ENCODE data around the gene ANAPC4.
A peak's percentile ranks its signal among the peaks of the same experiment; 100 is the strongest.

Gene ANAPC4

GRCh38 chr4:25437926-25438325 is 60.9 kb downstream of the ANAPC4 start:
- DNase-seq (ENCODE audit: low read depth), result no peak

- DNase-seq (ENCODE audit: low read depth), result peak; percentile 72
Measured at GRCh38 chr4:25439918-25440477, 62.9 kb downstream of the ANAPC4 start.

GRCh38 chr4:25440478-25441030 is 63.5 kb downstream of the ANAPC4 start:
- DNase-seq (ENCODE audit: low read depth), result peak; percentile 89

GRCh38 chr4:25441519-25442117 is 64.6 kb downstream of the ANAPC4 start:
- peak; percentile 62 for DNase-seq (ENCODE audit: low read depth)

GRCh38 chr4:25442863-25443307 is 65.8 kb downstream of the ANAPC4 start:
- DNase-seq (ENCODE audit: low read depth), result no peak

- DNase-seq (ENCODE audit: low read depth), result no peak
Measured at GRCh38 chr4:25443851-25444250, 66.8 kb downstream of the ANAPC4 start.

- DNase-seq (ENCODE audit: low read depth), result no peak
Measured at GRCh38 chr4:25446611-25447010, 69.5 kb downstream of the ANAPC4 start.

GRCh38 chr4:25448379-25449109 is 71.5 kb downstream of the ANAPC4 start:
- peak; percentile 21 for DNase-seq (ENCODE audit: low read depth)

- peak; percentile 12 for DNase-seq (ENCODE audit: low read depth)
Measured at GRCh38 chr4:25449270-25449669, 72.2 kb downstream of the ANAPC4 start.

GRCh38 chr4:25449688-25450087 is 72.6 kb downstream of the ANAPC4 start:
- no peak for DNase-seq (ENCODE audit: low read depth)

GRCh38 chr4:25450491-25450901 is 73.4 kb downstream of the ANAPC4 start:
- DNase-seq (ENCODE audit: low read depth), result no peak

- DNase-seq (ENCODE audit: low read depth), result no peak
Measured at GRCh38 chr4:25451676-25452075, 74.6 kb downstream of the ANAPC4 start.

GRCh38 chr4:25452081-25452480 is 75.0 kb downstream of the ANAPC4 start:
- DNase-seq (ENCODE audit: low read depth), result no peak

GRCh38 chr4:25454476-25454875 is 77.4 kb downstream of the ANAPC4 start:
- no peak for DNase-seq (ENCODE audit: low read depth)

GRCh38 chr4:25457053-25457715 is 80.1 kb downstream of the ANAPC4 start:
- DNase-seq (ENCODE audit: low read depth), result peak; percentile 88

- no peak for DNase-seq (ENCODE audit: low read depth)
Measured at GRCh38 chr4:25466966-25467697, 90.1 kb downstream of the ANAPC4 start.

- DNase-seq (ENCODE audit: low read depth), result no peak
Measured at GRCh38 chr4:25467843-25468242, 90.8 kb downstream of the ANAPC4 start.
